ENCODE measurements around the gene UBE2D3. TPM values are rescaled to one million over a fixed set of nuclear protein-coding genes. Genes with fewer than 3 reads are reported as not detected.

UBE2D3 gene
- total RNA-seq, 4 donors from 2014 or later = 436 to 523 (median 488) TPM

DNA sequence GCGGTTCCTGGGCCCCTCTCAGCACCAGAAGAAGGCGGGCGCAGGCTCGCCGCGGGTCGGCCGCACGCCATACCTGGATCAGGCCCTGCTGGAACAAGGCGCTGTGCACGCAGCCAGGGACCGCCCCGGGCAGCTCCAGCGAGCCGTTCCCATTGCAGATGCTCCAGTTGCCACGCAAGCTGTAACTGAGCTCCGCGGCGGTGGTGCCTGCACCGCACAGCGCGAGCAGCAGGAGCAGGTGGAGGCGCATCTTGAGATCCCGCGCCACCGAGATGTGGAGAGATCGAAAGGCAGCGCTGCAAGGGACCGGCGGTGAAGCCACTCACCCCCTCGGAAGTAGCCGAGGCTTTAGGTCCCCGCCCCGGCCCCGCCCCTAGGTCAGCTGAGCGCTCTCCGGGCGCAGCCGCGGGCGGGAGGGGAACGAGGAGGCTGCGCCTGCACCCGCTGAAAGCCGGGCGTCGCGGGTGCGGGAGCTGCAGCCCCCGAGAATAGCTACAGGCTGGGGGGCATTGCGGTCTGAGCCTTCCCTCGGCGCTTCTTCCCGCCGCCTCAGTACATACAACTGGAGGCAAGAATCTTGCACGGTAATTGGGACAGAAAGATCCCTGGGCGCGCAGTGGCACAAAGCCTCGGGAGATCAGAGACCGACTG lies 66.6 kb downstream of the UBE2D3 start, which contains the start of gene MANBA:
TSS of gene MANBA (minus strand) at position 324 of the 651 bp plus-strand sequence. CDS start at position 250, 74 bp downstream.
- TF ChIP-seq, protein P1, sequence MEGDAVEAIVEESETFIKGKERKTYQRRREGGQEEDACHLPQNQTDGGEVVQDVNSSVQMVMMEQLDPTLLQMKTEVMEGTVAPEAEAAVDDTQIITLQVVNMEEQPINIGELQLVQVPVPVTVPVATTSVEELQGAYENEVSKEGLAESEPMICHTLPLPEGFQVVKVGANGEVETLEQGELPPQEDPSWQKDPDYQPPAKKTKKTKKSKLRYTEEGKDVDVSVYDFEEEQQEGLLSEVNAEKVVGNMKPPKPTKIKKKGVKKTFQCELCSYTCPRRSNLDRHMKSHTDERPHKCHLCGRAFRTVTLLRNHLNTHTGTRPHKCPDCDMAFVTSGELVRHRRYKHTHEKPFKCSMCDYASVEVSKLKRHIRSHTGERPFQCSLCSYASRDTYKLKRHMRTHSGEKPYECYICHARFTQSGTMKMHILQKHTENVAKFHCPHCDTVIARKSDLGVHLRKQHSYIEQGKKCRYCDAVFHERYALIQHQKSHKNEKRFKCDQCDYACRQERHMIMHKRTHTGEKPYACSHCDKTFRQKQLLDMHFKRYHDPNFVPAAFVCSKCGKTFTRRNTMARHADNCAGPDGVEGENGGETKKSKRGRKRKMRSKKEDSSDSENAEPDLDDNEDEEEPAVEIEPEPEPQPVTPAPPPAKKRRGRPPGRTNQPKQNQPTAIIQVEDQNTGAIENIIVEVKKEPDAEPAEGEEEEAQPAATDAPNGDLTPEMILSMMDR (IDR thresholded peaks at IDR 0.05) = no peak
- peak in 1 of 3 donors; percentile 50 for TF ChIP-seq POLR2AphosphoS5 (IDR thresholded peaks at IDR 0.05)
- peak in 1 of 2 donors; percentile 51 for TF ChIP-seq POLR2A (IDR thresholded peaks at IDR 0.05)
- no peak for TF ChIP-seq EP300 (IDR thresholded peaks at IDR 0.05)

DNA sequence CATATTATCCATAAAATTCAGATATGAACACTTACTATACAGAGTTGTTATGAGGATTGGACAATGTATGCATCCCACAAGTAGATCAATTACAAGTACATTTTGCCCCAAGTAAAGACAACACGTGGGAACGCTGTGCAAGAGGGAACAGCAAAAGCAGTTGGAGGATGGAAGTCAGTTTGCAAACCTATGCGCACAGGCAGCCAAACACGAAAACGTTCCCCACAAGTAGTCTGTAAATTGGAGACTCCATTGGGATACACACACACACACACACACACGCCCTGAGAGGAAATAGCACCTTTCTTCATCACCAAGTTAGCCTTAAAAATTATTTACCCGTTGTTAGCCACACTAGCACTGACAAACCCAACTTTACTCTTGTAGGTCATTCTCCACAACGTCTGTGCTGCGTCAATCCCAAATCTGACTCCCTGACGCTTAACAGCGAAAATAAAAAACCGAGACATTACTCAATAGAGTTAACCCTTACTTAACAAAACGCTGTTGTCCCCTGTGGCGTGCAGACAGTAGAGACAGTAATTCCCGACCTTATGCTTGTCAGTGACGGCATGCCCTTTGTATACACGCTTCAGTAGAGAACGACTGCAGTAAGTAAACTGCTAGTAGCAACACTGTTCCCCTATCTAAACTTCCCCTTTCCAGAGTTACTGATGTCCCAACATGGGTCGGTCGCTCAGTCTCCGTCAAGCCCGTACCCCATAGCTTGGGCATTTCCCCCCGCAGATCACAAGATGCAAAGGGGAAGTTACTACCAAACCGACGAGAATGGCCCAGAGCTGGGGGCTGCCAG lies 67.3 kb downstream of the UBE2D3 start:
- peak in 1 of 2 donors; percentile 86 for DNase-seq (ENCODE audit: low spot score in 2 of 2)
- TF ChIP-seq, protein P1 (IDR thresholded peaks at IDR 0.05) = no peak
- TF ChIP-seq EP300 (IDR thresholded peaks at IDR 0.05) (no peak), POLR2A (IDR thresholded peaks at IDR 0.05) (no peak), POLR2AphosphoS5 (IDR thresholded peaks at IDR 0.05) (no peak)
- Histone ChIP-seq H3K4me1 (peaks cover 20% of the 10 kb centered on the region), H3K36me3 (no peaks in the 10 kb centered on the region), H3K27me3 (no peaks in the 10 kb centered on the region), H3K9me3 (no peaks in the 10 kb centered on the region), H3K27ac (peak overlapping the region; percentile 89), H3K4me3 (peak overlapping the region; percentile 81)
- 4% methylated on average over 23 of the region's 25 CpGs for WGBS

More for the DNA sequence above, 66.6 kb downstream of the UBE2D3 start, which contains the start of gene MANBA:
- peak; percentile 85 to 90 for DNase-seq (ENCODE audit: low spot score in 2 of 2)
- 0% methylated on average over 22 of the region's 60 CpGs for WGBS
- H3K4me3 ChIP-seq = peak within 1 kb of the TSS; percentile 81
- no peaks in the 10 kb centered on the region for H3K27me3 ChIP-seq
- H3K9me3 ChIP-seq = no peaks in the 10 kb centered on the region
- peak within 1 kb of the TSS; percentile 89 for H3K27ac ChIP-seq
- H3K36me3 ChIP-seq = no peaks in the 10 kb centered on the region
- H3K4me1 ChIP-seq = peaks cover 20% of the 10 kb centered on the region

DNA sequence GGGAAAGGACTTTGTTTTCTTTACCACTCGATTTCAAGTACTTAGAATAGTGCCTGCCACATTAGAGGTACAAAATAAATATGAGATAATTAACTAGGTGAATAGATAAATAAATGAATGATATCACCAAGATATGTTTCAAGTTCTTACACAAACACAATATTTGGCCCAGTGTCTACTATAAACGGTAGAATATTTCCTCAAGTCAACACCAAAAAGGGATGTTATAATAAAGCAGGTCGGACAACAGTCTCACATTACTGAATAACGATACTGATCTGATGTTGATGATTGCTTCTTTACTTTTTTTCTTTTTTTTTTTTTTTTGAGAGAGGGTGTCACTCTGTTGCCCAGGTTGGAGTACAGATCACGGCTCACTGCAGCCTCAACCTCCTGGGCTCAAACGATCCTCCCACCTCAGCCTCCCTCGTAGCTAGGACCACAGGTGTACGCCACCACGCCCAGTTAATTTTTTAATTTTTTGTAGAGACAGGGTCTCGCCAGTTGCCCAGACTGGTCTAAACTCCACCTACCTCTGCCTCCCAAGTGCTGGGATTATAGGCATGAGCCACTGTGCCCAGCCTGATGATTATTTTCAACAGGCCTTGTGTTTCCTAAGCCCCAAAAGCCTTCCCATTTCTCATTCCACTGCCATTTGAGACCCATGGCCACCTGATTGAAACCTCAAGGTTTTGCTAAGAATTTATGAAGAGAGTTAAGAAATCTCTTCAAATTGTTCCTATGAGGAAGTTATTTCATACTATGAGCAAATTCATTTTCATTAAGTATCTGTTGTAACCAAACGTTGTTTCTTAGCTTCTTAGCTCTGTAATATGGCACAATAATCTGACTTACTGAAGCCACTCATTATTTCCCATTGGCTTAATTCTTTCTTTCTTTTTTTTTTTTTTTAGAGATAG lies 68.8 kb downstream of the UBE2D3 start:
- Histone ChIP-seq H3K4me1 (peaks cover 20% of the 10 kb centered on the region), H3K4me3 (no peak overlapping the region), H3K9me3 (no peaks in the 10 kb centered on the region), H3K36me3 (no peaks in the 10 kb centered on the region), H3K27ac (no peak overlapping the region), H3K27me3 (no peaks in the 10 kb centered on the region)
- 88% methylated on average over 11 of the region's 11 CpGs for WGBS
- DNase-seq (ENCODE audit: low spot score in 2 of 2) = no peak
- TF ChIP-seq POLR2AphosphoS5 (IDR thresholded peaks at IDR 0.05) (no peak), EP300 (IDR thresholded peaks at IDR 0.05) (no peak), POLR2A (IDR thresholded peaks at IDR 0.05) (no peak)
- TF ChIP-seq, protein P1 (IDR thresholded peaks at IDR 0.05) = no peak

DNA sequence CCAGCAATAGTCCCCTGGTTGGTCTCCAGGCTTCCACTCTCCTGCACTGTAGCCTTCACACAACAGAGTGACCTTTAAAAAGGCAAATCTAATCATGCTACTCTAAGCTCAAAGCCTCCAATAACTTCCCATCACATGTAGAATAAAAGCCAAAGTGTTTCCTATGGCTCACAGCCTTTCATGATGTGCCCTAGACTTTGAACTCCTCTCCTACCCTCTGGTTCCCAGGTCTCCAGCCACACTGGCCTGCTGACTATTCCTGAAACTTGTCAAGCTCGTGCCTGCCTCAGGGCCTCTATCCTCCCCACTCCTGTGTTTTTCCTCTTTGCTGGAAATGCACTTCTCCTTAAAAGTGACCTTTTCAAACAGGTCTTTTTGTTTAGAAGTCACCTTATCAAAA lies 69.7 kb downstream of the UBE2D3 start:
- no peaks in the 10 kb centered on the region for H3K36me3 ChIP-seq
- 84% methylated on average over 1 of the region's 1 CpG for WGBS
- H3K9me3 ChIP-seq = no peaks in the 10 kb centered on the region
- H3K27ac ChIP-seq = no peak overlapping the region
- no peak for DNase-seq (ENCODE audit: low spot score in 2 of 2)
- H3K27me3 ChIP-seq = no peaks in the 10 kb centered on the region
- no peak for TF ChIP-seq EP300 (IDR thresholded peaks at IDR 0.05)
- no peak for TF ChIP-seq POLR2A (IDR thresholded peaks at IDR 0.05)
- TF ChIP-seq, protein P1 (IDR thresholded peaks at IDR 0.05) = no peak
- TF ChIP-seq POLR2AphosphoS5 (IDR thresholded peaks at IDR 0.05) = no peak
- peaks cover 20% of the 10 kb centered on the region for H3K4me1 ChIP-seq
- H3K4me3 ChIP-seq = no peak overlapping the region

Data from suprapubic skin (tissue), 4 donors.